NCI-H69 (cell line): ENCODE data around the gene PAK4.
"Not testable (repeated sequence)": the region's sequence is repeated elsewhere in the genome, so short reads cannot be mapped to it uniquely, and the experiment has no call there.

Experiments
- DNase-seq: peaks from one replicate; lab custom pipeline; 2025; lab: John Stamatoyannopoulos, UW

The PAK4 gene

DNA sequence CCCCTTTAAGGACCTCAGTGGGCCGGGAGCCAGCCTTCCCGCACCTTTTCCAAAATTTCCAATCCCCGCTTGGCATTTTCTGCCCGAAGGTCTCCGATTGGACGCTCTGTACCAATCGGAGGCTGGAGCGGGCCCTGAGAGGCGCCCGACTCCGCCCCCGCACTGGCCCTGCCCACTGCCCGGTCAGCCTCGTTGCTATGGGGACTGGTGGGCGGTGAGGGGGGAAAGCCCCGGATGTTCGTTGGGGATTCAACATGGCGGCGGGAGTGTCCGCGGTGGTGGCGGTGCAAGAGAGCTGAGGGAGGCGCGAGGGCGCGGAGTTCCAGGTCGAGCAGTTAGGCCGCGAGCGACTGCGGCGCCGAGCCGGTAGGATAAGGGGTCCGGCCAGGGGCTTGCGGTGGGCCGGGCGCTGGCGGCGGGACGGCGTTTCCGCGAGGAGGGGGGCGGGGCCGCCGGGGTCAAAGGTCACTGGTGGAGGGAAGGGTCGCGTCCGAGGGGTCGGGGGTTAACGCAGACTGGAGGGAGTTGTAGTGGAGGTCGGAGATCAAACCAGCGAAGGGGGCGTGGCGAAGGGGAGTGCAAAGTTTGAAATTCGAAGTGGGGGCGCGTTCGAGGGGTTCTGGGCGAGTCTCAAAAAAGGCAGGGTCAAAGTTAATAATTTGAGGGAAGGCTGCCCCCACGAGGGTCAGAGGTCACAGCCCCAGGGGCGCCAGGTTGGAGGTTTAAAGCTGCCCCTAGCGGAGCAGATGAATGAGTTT is at the start of gene PAK4:
Gene PAK4, plus strand, starts transcription at position 233 of the 758 bp plus-strand sequence. CDS start 43,768 bp downstream, outside the sequence.
- DNase-seq, result peak; percentile 99

DNA sequence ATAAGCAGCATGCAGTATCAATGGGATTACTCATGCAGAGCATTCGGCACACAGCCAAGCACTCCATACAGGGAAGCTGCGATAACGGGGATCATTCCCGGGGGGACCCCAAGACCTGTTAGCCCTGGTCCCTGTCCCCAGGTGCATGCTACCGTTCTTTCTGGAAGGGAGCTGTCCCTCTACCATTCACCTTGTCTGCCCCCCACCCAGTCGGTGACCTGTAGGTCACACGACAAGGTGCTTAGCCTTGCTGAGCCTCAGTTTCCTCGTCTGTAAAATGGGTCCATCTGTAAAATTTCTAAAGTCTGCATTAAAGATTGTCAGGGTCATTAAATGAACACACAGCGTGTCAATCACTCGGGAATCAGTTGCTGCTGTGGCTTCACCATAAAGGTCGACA is 48.3 kb upstream of the PAK4 start:
- DNase-seq, result no peak

- DNase-seq, result no peak
These were observed 47.0 kb upstream of the PAK4 start for GRCh38 chr19:39078436-39079200.

DNA sequence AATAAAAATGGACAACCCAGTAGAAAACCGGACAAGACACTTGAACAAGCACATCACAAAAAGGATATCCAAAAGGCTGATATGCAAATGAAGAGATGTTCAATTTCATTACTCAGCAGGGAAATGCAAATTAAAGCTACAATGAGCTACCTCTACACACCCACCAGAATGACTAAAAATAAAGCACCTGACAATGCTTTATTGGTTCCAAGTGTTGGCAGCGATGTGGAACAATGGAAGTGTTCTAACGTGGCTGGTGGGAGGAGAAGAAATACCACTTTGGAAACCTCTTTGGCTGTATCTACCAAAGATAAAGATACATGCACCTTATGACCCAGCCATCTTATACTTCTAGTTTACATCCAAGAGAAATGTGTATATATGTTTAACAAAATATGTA is 45.2 kb upstream of the PAK4 start:
- no peak for DNase-seq

- no peak for DNase-seq
These were observed 43.4 kb upstream of the PAK4 start for GRCh38 chr19:39082167-39082566.

DNA sequence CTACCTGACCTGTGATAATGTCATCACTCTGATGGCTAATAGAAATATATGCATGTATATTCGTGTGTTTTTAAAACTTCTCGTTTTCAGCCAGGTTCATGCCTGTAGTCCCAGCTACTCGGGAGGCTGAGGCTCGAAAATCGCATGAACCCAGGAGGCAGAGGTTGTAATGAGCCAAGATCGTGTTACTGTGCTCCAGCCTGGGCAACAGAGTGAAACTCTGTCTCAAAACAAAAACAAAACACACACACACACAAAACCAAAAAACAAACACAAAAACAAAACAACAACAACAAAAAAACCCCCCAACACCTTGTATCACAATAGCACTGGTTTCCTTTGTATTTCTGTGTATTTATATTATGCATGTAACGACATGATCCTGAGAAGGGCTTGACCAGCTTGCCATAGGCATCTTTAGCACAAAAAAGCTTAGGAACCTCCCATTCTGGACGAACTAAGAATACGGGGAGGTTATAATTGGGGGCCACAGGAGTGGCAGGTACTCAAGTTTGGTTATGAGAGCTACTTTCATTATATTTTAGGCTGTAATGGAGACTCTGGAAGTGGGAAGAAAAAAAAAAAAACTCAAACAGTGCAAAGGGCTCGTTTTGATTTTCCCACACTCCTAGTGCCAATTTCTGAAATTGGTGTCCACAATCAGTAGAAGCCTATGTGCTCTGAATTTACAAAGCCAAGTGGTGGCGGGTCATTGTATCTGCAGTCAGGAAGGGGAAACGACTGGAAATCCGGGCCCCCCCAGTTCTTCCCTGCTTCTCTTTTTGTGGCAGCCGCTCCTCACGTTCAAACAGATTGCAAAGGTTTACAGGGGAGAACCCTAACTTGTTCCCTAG is 42.6 kb upstream of the PAK4 start:
- DNase-seq, result no peak

DNA sequence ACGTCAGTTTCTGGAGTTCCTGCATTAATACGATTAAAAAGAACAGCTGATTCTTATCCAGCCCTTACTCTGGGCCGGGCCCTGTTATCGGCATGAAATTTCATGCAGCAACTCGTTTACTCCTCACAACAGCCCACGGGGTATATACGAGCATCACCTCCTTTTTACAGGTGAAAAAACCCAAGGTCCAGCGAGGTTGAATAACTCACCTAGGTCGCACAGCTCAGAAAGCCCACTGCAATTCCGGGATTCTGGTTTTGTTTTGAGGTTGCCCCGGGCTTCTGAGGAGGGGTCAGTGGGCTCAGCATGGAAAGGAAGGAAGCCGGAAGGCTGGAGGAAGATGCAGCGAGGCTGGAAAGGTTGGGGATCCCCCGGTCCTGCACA is 42.0 kb upstream of the PAK4 start:
- DNase-seq, result no peak

DNA sequence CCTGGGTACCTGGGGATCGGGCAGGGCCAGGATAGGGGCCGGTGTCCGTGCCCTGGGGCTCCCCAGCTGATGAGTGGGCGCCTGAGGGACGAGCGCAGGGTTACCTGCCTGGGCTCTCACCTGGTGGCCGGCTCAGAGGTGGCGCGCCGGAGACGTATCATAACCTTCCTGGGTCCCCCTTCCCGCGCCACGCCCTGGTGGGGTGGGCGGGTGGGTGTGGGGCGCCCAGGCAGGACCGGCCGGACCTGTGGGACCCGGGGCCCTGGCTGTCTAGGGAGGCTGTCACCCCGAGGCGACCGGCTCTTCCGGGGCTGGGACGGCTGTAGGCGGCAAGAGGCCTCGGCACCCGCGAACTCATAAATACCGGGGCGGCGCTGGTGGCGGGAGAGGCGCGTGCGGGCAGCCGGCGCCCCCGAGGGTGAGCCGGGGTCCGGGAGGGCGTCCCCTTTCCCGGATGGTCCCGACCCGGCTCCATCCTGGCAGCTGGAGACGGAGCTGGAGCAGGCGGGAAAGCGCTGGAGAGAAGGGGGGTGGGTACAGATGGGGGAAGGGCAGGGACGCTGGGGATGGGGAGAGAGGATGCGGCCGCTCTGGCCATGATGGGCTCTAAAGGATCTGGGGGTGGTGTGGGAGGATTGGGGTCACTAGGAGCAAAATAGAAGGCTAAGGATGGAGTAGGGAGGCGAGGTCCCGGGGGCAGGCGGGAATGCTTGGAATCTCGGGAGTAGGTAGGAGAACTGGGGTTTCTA is 41.4 kb upstream of the PAK4 start, which contains the start of gene ACP7:
Gene ACP7, plus strand, starts transcription at position 386 of the 749 bp plus-strand sequence. CDS start 902 bp downstream, outside the sequence.
- DNase-seq, result no peak

DNA sequence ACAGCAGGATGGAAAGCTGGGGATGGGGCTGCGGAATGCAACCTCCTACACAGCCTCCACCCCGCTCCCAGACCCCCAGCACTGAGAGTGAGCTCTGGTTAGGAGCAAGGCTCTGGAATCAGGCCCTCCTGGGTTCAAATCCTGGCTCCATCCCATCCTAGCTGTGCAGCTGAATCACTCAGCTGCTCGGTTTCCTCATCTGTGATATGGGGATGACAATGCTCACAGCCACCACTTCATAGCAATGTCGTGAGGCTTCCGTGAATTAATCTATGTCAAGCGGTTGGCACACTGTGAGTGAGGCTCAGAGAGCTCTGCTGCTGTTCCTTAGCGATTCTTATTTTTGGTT is 40.9 kb upstream of the PAK4 start:
- no peak for DNase-seq

DNA sequence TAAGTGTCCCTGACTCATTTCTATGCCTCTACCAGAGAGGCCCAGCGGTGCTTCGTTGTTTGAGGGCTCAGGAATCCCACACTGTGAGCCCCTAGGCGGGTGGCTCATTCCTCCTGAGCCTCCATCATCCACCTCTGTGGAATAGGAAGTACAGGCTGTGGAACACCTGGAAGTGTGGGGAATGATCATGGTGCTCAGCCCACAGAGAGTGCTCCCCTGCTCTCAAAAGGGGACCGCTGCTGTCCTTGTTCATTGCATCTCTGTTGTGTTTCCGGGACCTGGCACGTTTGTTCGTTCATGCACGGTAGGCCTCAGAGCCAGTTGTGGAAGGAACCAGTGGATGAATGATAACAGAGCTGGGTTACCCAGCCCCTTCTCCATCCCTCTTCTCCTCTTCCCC is 40.2 kb upstream of the PAK4 start:
- no peak for DNase-seq

DNA sequence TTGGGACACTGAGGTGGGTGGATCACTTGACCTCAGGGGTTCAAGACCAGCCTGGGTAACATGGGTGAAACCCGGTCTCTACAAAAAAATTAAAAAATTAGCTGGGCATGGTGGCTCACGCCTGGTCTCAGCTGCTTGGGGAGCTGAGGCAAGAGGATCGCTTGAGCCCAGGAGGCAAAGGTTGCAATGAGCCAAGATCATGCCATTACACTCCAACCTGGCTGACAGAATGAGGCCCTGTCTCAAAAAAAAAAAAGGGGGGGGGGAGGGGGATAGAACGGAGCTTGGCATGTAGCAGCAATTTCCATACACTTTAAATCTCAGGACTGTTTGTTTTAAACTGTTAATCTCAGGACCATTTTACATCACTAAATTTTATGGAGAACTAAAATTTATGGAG is 39.2 kb upstream of the PAK4 start:
- DNase-seq, result no peak

DNA sequence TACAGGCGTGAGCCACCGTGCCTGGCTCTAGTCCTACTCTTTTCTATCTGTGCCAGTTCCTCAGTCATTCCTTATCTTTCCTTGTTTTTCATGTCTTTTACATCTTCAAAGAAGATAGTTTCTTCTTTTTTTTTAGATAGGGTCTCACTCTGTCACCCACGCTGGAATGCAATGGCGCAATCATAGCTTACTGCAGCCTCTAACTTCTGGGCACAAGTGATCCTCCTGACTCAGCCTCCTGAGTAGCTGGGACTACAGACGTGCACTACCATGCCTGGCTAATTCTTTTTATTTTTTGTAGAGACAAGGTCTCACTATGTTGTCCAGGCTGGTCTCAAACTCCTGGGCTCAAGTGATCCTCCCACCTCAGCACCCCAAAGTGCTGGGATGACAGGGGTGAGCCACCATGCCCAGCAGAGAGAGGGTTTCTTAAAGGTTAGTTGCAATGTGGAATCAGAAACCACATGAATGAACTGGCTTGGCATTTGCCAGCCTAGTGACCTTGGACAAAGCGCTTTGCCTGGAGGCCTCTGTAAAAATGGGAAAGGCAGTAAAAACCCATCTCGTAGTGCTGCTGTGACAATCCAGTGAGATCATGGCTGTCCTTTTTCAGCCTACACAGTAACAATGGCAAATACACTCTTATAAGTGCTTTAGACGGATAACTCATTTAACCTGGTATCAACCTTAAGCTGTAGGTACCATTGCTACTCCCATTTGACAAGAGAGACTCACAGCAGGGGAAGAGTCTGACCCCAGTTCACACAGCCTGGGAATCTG is 37.5 kb upstream of the PAK4 start:
- DNase-seq, result no peak

- DNase-seq, result not testable (repeated sequence)
These were observed 35.6 kb upstream of the PAK4 start for GRCh38 chr19:39090016-39090415.

- DNase-seq, result no peak
These were observed 34.7 kb upstream of the PAK4 start for GRCh38 chr19:39090881-39091280.

- DNase-seq, result not testable (repeated sequence)
These were observed 29.6 kb upstream of the PAK4 start for GRCh38 chr19:39095799-39096540.

GRCh38 chr19:39097299-39097698 is 28.3 kb upstream of the PAK4 start:
- DNase-seq, result no peak

DNA sequence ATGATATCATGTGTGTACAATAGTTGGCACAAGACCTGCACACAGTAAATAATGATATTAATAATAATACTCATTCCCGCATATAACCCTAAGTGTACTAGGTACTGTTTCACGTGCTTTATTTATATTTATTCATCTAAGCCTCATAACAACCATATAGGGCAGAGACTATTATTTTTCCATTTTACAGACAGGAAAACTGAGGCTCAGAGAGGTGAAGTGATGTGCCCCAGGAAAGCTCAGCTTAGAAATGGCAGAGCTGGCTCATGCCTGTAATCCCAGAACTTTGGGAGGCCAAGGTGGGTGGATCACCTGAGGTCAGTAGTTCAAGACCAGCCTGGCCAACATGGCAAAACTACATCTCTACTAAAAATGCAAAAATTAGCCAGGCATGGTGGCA is 27.9 kb upstream of the PAK4 start:
- no peak for DNase-seq

GRCh38 chr19:39098365-39099269 is 27.0 kb upstream of the PAK4 start:
- no peak for DNase-seq

GRCh38 chr19:39099341-39099740 is 26.2 kb upstream of the PAK4 start:
- no peak for DNase-seq
